Epithelial cell of esophagus (primary cell): ENCODE data around the gene TRAPPC12.
"Not testable (repeated sequence)": the region's sequence is repeated elsewhere in the genome, so short reads cannot be mapped to it uniquely, and the experiment has no call there.

ENCODE experiments used
- DNase-seq: peaks from one replicate; pipeline ENCODE4 v3.0.0; 2010; ENCODE audit warnings: low read depth
- H3K4me3 ChIP-seq: 2 replicates; pipeline ENCODE4 v1.5.1; 2011; ENCODE audit warnings: mild to moderate bottlenecking, low read length, control low read depth
- CTCF ChIP-seq: IDR thresholded peaks from 2 replicates; pipeline ENCODE4 v1.5.1; 2011; ENCODE audit warnings: low read depth, mild to moderate bottlenecking, low read length, control low read depth, inconsistent platforms; ENCODE audit not compliant: insufficient read depth; ENCODE audit errors: missing control alignments

TRAPPC12 gene

DNA sequence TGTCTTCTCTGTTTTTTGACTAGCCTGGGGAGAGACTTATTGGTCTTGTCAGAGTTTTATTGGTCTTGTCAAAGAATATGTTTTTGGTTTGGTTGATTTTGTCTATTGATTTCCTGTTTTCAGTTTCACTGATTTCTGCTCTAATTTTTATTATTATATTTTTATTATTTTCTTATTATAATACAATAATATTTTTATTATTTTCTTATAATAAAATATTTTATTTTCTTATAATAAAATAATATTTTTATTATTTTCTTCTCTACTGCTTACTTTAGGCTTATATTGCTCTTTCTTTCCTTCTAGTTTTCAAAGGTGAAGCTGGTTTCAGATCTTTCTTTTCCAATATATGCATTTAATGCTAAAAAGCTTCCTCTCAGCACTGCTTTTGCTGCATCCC, 62.0 kb downstream of the TRAPPC12 start:
- no peak for DNase-seq
- TF ChIP-seq CTCF = no peak
- H3K4me3 ChIP-seq = no peak overlapping the region

DNA sequence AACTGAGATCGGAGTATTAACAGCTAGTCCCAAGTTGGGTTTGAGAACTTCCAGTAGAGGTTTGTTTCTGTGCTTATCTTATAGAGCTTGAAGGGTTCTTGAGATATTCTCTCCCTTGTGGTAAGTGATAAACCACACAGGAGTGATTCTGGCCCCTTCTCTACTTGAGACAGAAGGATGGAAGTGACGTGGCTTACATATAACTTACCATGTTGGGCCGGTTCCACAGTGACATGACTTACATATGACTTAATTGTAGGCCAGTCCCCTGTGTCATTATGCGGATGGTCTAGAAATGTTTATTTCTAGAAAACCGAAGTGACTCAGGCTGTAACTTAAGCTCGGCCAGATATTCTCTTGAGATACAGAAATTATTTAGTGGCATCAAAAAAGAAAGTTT, 62.7 kb downstream of the TRAPPC12 start:
- TF ChIP-seq CTCF = no peak
- no peak for DNase-seq
- no peak overlapping the region for H3K4me3 ChIP-seq

- DNase-seq = no peak
- no peak for TF ChIP-seq CTCF
- H3K4me3 ChIP-seq = no peak overlapping the region
These were observed 63.6 kb downstream of the TRAPPC12 start for GRCh38 chr2:3443083-3443482.

DNA sequence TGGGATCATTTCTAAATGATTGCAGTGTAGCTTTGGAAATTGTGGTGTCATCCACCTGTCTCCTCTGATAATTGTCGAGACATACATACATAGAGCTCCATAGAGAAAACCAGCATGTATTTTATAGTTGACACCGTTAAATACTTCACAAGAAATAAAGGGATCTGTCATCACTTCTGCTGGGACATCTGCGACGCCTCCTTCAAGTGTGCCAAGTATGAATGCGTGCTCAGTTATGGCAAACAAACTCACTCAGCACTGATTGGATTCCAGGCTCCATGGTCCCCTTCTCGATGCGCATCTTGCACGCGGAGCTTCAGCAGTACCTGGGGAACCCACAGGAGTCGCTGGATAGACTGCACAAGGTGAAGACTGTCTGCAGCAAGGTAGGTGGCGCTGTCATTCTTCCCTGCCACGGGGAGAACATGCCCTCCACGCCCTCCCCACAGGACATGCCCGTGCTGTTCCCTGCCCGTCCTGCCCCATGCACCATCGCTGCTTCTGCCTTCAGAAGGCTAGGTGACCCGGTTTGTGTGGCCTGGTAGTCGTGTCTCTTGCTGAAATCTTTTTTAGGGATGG, 64.1 kb downstream of the TRAPPC12 start:
- no peak for TF ChIP-seq CTCF

DNA sequence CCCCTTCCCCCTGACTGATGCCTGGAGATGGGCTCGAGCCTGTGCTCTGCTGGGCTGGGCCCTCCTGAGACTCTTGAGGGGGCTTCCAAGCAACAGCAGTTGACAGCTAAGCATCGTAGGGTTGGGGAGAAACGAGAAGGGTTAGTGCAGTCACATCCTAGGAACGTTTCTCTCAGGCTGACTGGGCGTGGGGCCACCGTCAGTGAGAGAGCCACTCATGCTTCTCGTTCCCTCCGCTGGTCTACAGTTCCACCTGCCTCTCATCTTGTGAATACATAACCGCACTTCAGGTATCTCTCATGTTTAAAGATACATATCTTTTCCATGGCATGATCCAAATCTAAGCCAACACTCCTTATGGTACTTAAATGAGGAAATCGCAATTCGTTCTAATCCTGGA, 66.4 kb downstream of the TRAPPC12 start:
- no peak for DNase-seq
- no peak for TF ChIP-seq CTCF
- no peak overlapping the region for H3K4me3 ChIP-seq

More for the DNA sequence above, 64.1 kb downstream of the TRAPPC12 start:
- DNase-seq = peak; percentile 14
- H3K4me3 ChIP-seq = no peak overlapping the region

GRCh38 chr2:3446381-3446780, 66.9 kb downstream of the TRAPPC12 start:
- no peak for DNase-seq
- no peak overlapping the region for H3K4me3 ChIP-seq
- TF ChIP-seq CTCF = no peak

- H3K4me3 ChIP-seq, DNase-seq: not testable (repeated sequence)
These were observed 67.7 kb downstream of the TRAPPC12 start for GRCh38 chr2:3447186-3447585.

DNA sequence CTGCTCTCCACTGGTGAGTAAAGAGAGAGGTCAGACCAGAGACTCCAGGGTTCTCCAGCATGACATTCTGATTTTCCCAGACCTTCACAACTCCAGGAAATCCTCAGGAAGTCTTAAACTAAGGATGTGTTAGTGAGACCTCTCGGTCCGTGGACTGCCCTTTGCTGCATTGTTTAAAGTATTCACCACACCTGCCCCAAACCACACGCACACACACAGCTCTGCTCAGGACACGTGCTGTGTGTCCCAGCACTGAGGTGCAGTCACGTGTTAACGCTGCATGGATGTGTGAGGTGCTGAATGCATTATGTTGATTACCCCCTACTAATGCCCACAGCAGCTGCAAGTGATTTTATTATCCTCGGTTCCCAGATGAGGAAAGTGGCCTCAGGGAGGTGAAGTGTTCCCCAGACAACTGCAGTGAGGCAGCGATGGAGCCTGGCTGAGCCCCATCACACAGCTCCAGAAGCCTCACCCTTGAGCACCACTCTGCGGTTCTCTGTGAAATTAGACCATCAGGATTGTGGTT, 68.4 kb downstream of the TRAPPC12 start:
- no peak for TF ChIP-seq CTCF
- H3K4me3 ChIP-seq = no peak overlapping the region
- DNase-seq = no peak

- not testable (repeated sequence) for DNase-seq, H3K4me3 ChIP-seq
These were observed 69.0 kb downstream of the TRAPPC12 start for GRCh38 chr2:3448441-3448911.
